HEK293T (cell line): ENCODE measurements around the gene SRF.

ENCODE experiments used
- CTCF ChIA-PET: fragments of 350-600 bp; formaldehyde crosslinking; extraction: SDS; loops from one replicate; lab custom pipeline; 2021; ENCODE audit warnings: antibody characterized with exemption, inconsistent platforms; lab: Yijun Ruan, JAX
- POLR2A ChIA-PET: fragments of 350-600 bp; formaldehyde crosslinking; extraction: SDS; loops from one replicate; lab custom pipeline; 2020; ENCODE audit warnings: antibody characterized with exemption, inconsistent platforms; lab: Yijun Ruan, JAX
- DNase-seq: peaks from one replicate; pipeline ENCODE4 v3.0.0; 2012; ENCODE audit warnings: mixed read lengths; ENCODE audit errors: extremely low spot score
- ARNT ChIP-seq: fragments of 450-650 bp; IDR thresholded peaks from 2 replicates; pipeline ENCODE4 v1.6.1; 2017; ENCODE audit warnings: mild to moderate bottlenecking
- BHLHE40 ChIP-seq: fragments of 450-650 bp; IDR thresholded peaks from 2 replicates; pipeline ENCODE4 v1.6.1; 2016; ENCODE audit warnings: mild to moderate bottlenecking, moderate library complexity, borderline replicate concordance
- CTBP1 ChIP-seq: fragments of 450-650 bp; IDR thresholded peaks from 2 replicates; pipeline ENCODE4 v1.6.1; 2016; ENCODE audit warnings: borderline replicate concordance
- ELF4 ChIP-seq: fragments of 450-650 bp; IDR thresholded peaks from 2 replicates; pipeline ENCODE4 v1.6.1; 2017; ENCODE audit warnings: antibody characterized with exemption
- FOXA1 ChIP-seq: fragments of 450-650 bp; IDR thresholded peaks from 2 replicates; pipeline ENCODE4 v1.6.1; 2016; ENCODE audit warnings: mild to moderate bottlenecking
- FOXK2 ChIP-seq: fragments of 450-650 bp; IDR thresholded peaks from 2 replicates; pipeline ENCODE4 v1.6.1; 2016; ENCODE audit warnings: mild to moderate bottlenecking
- FOXM1 ChIP-seq: fragments of 450-650 bp; IDR thresholded peaks from 2 replicates; pipeline ENCODE4 v1.6.1; 2017; ENCODE audit warnings: mild to moderate bottlenecking, borderline replicate concordance
- HDGF ChIP-seq: fragments of 450-650 bp; IDR thresholded peaks from 2 replicates; pipeline ENCODE4 v1.6.1; 2017; ENCODE audit warnings: antibody characterized with exemption, borderline replicate concordance
- L3MBTL2 ChIP-seq: fragments of 450-650 bp; conservative IDR thresholded peaks from 2 replicates; pipeline ENCODE4 v1.6.1; 2016; ENCODE audit warnings: mild to moderate bottlenecking
- LEF1 ChIP-seq: fragments of 450-650 bp; IDR thresholded peaks from 2 replicates; pipeline ENCODE4 v1.6.1; 2017; ENCODE audit warnings: mild to moderate bottlenecking, borderline replicate concordance
- NFRKB ChIP-seq: fragments of 450-650 bp; IDR thresholded peaks from 2 replicates; pipeline ENCODE4 v1.6.1; 2016; ENCODE audit warnings: mild to moderate bottlenecking, moderate library complexity
- PKNOX1 ChIP-seq: fragments of 450-650 bp; IDR thresholded peaks from 2 replicates; pipeline ENCODE4 v1.6.1; 2016
- SP1 ChIP-seq: fragments of 450-650 bp; IDR thresholded peaks from 2 replicates; pipeline ENCODE4 v1.6.1; 2017
- SUZ12 ChIP-seq: fragments of 450-650 bp; IDR thresholded peaks from 2 replicates; pipeline ENCODE4 v1.6.1; 2016; ENCODE audit warnings: mild to moderate bottlenecking
- TARDBP ChIP-seq: fragments of 450-650 bp; IDR thresholded peaks from 2 replicates; pipeline ENCODE4 v1.6.1; 2016
- ZNF384 ChIP-seq: fragments of 450-650 bp; IDR thresholded peaks from 2 replicates; pipeline ENCODE4 v1.6.1; 2016

SRF gene

GRCh38 chr6:43204271-43205105 lies 33.4 kb downstream of the SRF start:
- POLR2A ChIA-PET: no interaction called here
- CTCF ChIA-PET: interaction anchor here (0.6 kb wide), 2 partner anchors 34 to 275 kb away, joined by 3 to 5 read pairs; partner anchors contain the start of gene CNPY3

GRCh38 chr6:43205849-43206248 lies 34.8 kb downstream of the SRF start:
- no peak for TF ChIP-seq L3MBTL2
- TF ChIP-seq NFRKB: no peak
- no peak for TF ChIP-seq FOXM1
- TF ChIP-seq HDGF: no peak
- TF ChIP-seq FOXK2: no peak
- no peak for TF ChIP-seq ELF4
- no peak for TF ChIP-seq PKNOX1
- no peak for TF ChIP-seq CTBP1
- no peak for TF ChIP-seq ARNT
- TF ChIP-seq FOXA1: no peak
- no peak for TF ChIP-seq LEF1
- no peak for TF ChIP-seq ZNF384
- TF ChIP-seq SP1: no peak
- no peak for DNase-seq
- ChIA-PET POLR2A (interaction anchor here (0.8 kb wide), 1 partner anchor 24 kb away, joined by 5 read pairs; the partner anchor contains the start of gene CUL9), CTCF (no interaction called here)

More at GRCh38 chr6:43204271-43205105, 33.4 kb downstream of the SRF start:
- DNase-seq: no peak
- TF ChIP-seq FOXK2 (no peak), SUZ12 (no peak), TARDBP (no peak), ZNF384 (no peak), FOXM1 (no peak), L3MBTL2 (no peak), FOXA1 (no peak), ARNT (no peak), CTBP1 (no peak), SP1 (no peak), ELF4 (no peak), BHLHE40 (no peak), NFRKB (no peak), PKNOX1 (no peak)

- ChIA-PET CTCF (no interaction called here), POLR2A (no interaction called here)
- TF ChIP-seq CTBP1 (no peak), FOXM1 (no peak), L3MBTL2 (no peak), HDGF (no peak), FOXK2 (no peak), ELF4 (no peak), FOXA1 (no peak), SP1 (no peak), PKNOX1 (no peak), ZNF384 (no peak), TARDBP (no peak), SUZ12 (no peak), LEF1 (no peak), NFRKB (no peak), BHLHE40 (no peak), ARNT (no peak)
- no peak for DNase-seq
These were observed 36.2 kb downstream of the SRF start for GRCh38 chr6:43207286-43207685.

GRCh38 chr6:43211955-43212354 lies 40.9 kb downstream of the SRF start:
- ChIA-PET CTCF (no interaction called here), POLR2A (no interaction called here)
- DNase-seq: no peak
- no peak for TF ChIP-seq FOXA1
- TF ChIP-seq SUZ12: no peak
- no peak for TF ChIP-seq HDGF
- TF ChIP-seq TARDBP: no peak
- no peak for TF ChIP-seq FOXK2
- no peak for TF ChIP-seq L3MBTL2
- TF ChIP-seq CTBP1: no peak
- TF ChIP-seq ZNF384: no peak

GRCh38 chr6:43213431-43213830 lies 42.4 kb downstream of the SRF start:
- POLR2A ChIA-PET: no interaction called here
- no peak for TF ChIP-seq LEF1
- TF ChIP-seq ELF4: no peak
- no peak for TF ChIP-seq CTBP1
- TF ChIP-seq FOXA1: no peak
- CTCF ChIA-PET: no interaction called here
- DNase-seq: no peak

- POLR2A ChIA-PET: no interaction called here
- CTCF ChIA-PET: no interaction called here
- no peak for DNase-seq
- TF ChIP-seq SP1 (no peak), TARDBP (no peak), SUZ12 (no peak)
These were observed 44.0 kb downstream of the SRF start for GRCh38 chr6:43215066-43215465.

GRCh38 chr6:43216200-43216599 lies 45.1 kb downstream of the SRF start:
- TF ChIP-seq ZNF384 (no peak), CTBP1 (no peak), ARNT (no peak), SP1 (no peak), TARDBP (no peak), NFRKB (no peak), PKNOX1 (no peak), BHLHE40 (no peak), ELF4 (no peak), SUZ12 (no peak), FOXA1 (no peak), HDGF (no peak), L3MBTL2 (no peak), FOXK2 (no peak), LEF1 (no peak)
- DNase-seq: no peak
- POLR2A ChIA-PET: interaction anchor here (1.7 kb wide), 1 partner anchor 15 kb away, joined by 4 read pairs; no protein-coding TSS in a partner anchor
- CTCF ChIA-PET: interaction anchor here (1.0 kb wide), 1 partner anchor 13 kb away, joined by 3 read pairs; the partner anchor contains the start of gene DNPH1
